Mesenteric fat pad (tissue), 1 donor: ENCODE data around the gene SASH3. TPM values are rescaled to one million over a fixed set of nuclear protein-coding genes. Genes with fewer than 3 reads are reported as not detected.
A peak's percentile ranks its signal among the peaks of the same experiment; 100 is the strongest.

Experiments used
- DNase-seq: peaks from one replicate; pipeline ENCODE4 v3.0.0-alpha.2; 2020; ENCODE audit warnings: low spot score
- total RNA-seq: library from RNA; stranded (reverse); fragmentation: NEBNext Ultra II Directional; extraction: Animal tissue kit (Norgen Biotek cat#: 25700); gene quantifications from one replicate; pipeline ENCODE4 v1.2.1, GENCODE V29; 2021
- donor health status: DM: yes; HTN: yes; CAD: no.

The SASH3 gene
- total RNA-seq, 1 donor from 2014 or later: 24.3 TPM

GRCh38 chrX:129804806-129805205 lies 25.1 kb downstream of the SASH3 start:
- DNase-seq: no peak

- DNase-seq: no peak
These were observed 28.5 kb downstream of the SASH3 start for GRCh38 chrX:129808158-129808828.

- DNase-seq: no peak
These were observed 29.4 kb downstream of the SASH3 start for GRCh38 chrX:129808829-129809796.

GRCh38 chrX:129813662-129814368 lies 34.1 kb downstream of the SASH3 start:
- no peak for DNase-seq

GRCh38 chrX:129818123-129818522 lies 38.4 kb downstream of the SASH3 start:
- no peak for DNase-seq

GRCh38 chrX:129823115-129823514 lies 43.4 kb downstream of the SASH3 start:
- DNase-seq: no peak

- no peak for DNase-seq
These were observed 43.8 kb downstream of the SASH3 start for GRCh38 chrX:129823522-129823921.

GRCh38 chrX:129824620-129825019 lies 44.9 kb downstream of the SASH3 start:
- no peak for DNase-seq

GRCh38 chrX:129825746-129826505 lies 46.2 kb downstream of the SASH3 start:
- DNase-seq: no peak

GRCh38 chrX:129830494-129830893 lies 50.7 kb downstream of the SASH3 start:
- no peak for DNase-seq

- no peak for DNase-seq
These were observed 51.5 kb downstream of the SASH3 start for GRCh38 chrX:129831091-129831885.

- DNase-seq: no peak
These were observed 53.6 kb downstream of the SASH3 start for GRCh38 chrX:129833153-129833990.

GRCh38 chrX:129836827-129837226 lies 57.1 kb downstream of the SASH3 start:
- no peak for DNase-seq

- DNase-seq: no peak
These were observed 60.6 kb downstream of the SASH3 start for GRCh38 chrX:129840344-129840743.

GRCh38 chrX:129842510-129843208 lies 62.9 kb downstream of the SASH3 start:
- DNase-seq: no peak

GRCh38 chrX:129843209-129843458 lies 63.4 kb downstream of the SASH3 start:
- DNase-seq: no peak

GRCh38 chrX:129843459-129844306 lies 63.9 kb downstream of the SASH3 start, which contains the start of gene ZDHHC9:
ZDHHC9 (minus strand) TSS chrX:129843886; CDS start chrX:129841945, 1,941 bp downstream.
- DNase-seq: peak; percentile 95
